SK-N-SH (cell line): ENCODE data around the gene TBC1D5. TPM values are rescaled to one million over a fixed set of nuclear protein-coding genes. Genes with fewer than 3 reads are reported as not detected.

ENCODE experiments used
- CTCF ChIA-PET: fragments of 300-600, 350-600 bp; formaldehyde crosslinking; extraction: SDS; loops from one replicate; lab custom pipeline; 2021; lab: Yijun Ruan, JAX
- POLR2A ChIA-PET: fragments of 350-600 bp; sonication (Branson Sonifier 250); formaldehyde crosslinking; extraction: SDS; loops from one replicate; lab custom pipeline; 2020; ENCODE audit warnings: antibody characterized with exemption, inconsistent platforms; lab: Yijun Ruan, JAX
- DNase-seq: peaks from one replicate; pipeline ENCODE4 v3.0.0; 2012
- H2AFZ ChIP-seq: fragments of 200-600 bp; sonication (generic); 2 replicates; pipeline ENCODE4 v1.8.1; 2016; ENCODE audit warnings: antibody characterized with exemption, mild to moderate bottlenecking, low read depth
- H3F3A ChIP-seq: fragments of 200-600 bp; sonication (generic); replicated peaks from 2 replicates; pipeline ENCODE3; 2016; ENCODE audit warnings: antibody characterized with exemption, mild to moderate bottlenecking; ENCODE audit not compliant: insufficient read depth
- H3K27ac ChIP-seq, 2 experiments: fragments of 200-500 bp in 1 of 2; fragments of 200-600 bp in 1 of 2; sonication (Bioruptor generic) in 1 of 2; sonication (generic), shearing (Covaris generic) in 1 of 2; 2 replicates each; pipeline versions ENCODE4 v1.5.1 to v1.6.1; 2014 to 2016; ENCODE audit warnings: low read depth in 2 of 2, inconsistent platforms in 1 of 2, low read length in 1 of 2, mild to moderate bottlenecking in 1 of 2, mixed read lengths in 1 of 2
- H3K27me3 ChIP-seq: fragments of 200-600 bp; sonication (generic), shearing (Covaris generic); 2 replicates; pipeline ENCODE4 v1.6.1; 2016; ENCODE audit warnings: mixed run types; ENCODE audit not compliant: insufficient read depth
- H3K36me3 ChIP-seq, 2 experiments: fragments of 200-500 bp in 1 of 2; fragments of 200-600 bp in 1 of 2; sonication (Bioruptor generic) in 1 of 2; sonication (generic) in 1 of 2; replicated peaks in 1 of 2; 2 replicates each; pipeline versions ENCODE3 to v1.5.1; 2014 to 2016; ENCODE audit warnings: low read length in 1 of 2, mild to moderate bottlenecking in 1 of 2; ENCODE audit not compliant: insufficient read depth in 2 of 2, control insufficient read depth in 1 of 2
- H3K4me1 ChIP-seq, 2 experiments: fragments of 200-500 bp in 1 of 2; fragments of 200-600 bp in 1 of 2; sonication (Bioruptor generic) in 1 of 2; sonication (generic), shearing (Covaris generic) in 1 of 2; 2 replicates each; pipeline versions ENCODE4 v1.5.1 to v1.6.1; 2014 to 2016; ENCODE audit warnings: low read depth in 1 of 2, low read length in 1 of 2, mixed run types in 1 of 2; ENCODE audit not compliant: insufficient read depth in 2 of 2, control insufficient read depth in 1 of 2
- H3K4me2 ChIP-seq: fragments of 200-600 bp; sonication (generic), shearing (Covaris generic); 2 replicates; pipeline ENCODE4 v1.6.1; 2017; ENCODE audit warnings: mixed run types
- H3K4me3 ChIP-seq, 2 experiments: fragments of 200-500 bp in 1 of 2; fragments of 200-600 bp in 1 of 2; sonication (Bioruptor generic) in 1 of 2; sonication (generic), shearing (Covaris generic) in 1 of 2; 2 replicates each; pipeline versions ENCODE4 v1.5.1 to v1.8.1; 2014 to 2016; ENCODE audit warnings: low read depth in 2 of 2, inconsistent platforms in 1 of 2, low read length in 1 of 2, mild to moderate bottlenecking in 1 of 2, mixed read lengths in 1 of 2, moderate library complexity in 1 of 2
- H3K79me2 ChIP-seq: fragments of 200-600 bp; sonication (generic); 2 replicates; pipeline ENCODE4 v1.8.1; 2017; ENCODE audit warnings: mild to moderate bottlenecking; ENCODE audit not compliant: insufficient read depth
- H3K9ac ChIP-seq: fragments of 200-600 bp; sonication (generic); 2 replicates; pipeline ENCODE4 v1.6.1; 2017; ENCODE audit warnings: mixed run types
- H3K9me2 ChIP-seq: fragments of 200-600 bp; sonication (generic); 2 replicates; pipeline ENCODE4 v1.6.1; 2017; ENCODE audit warnings: mixed run types
- H3K9me3 ChIP-seq: fragments of 200-600 bp; sonication (generic); 2 replicates; pipeline ENCODE4 v1.6.1; 2017; ENCODE audit warnings: mixed run types, mild to moderate bottlenecking, moderate library complexity
- H4K20me1 ChIP-seq: fragments of 200-600 bp; sonication (generic); 2 replicates; pipeline ENCODE4 v1.6.1; 2017; ENCODE audit warnings: mild to moderate bottlenecking, mixed run types; ENCODE audit not compliant: insufficient read depth
- CTCF ChIP-seq: fragments of 200-600 bp; sonication (generic); IDR thresholded peaks from 2 replicates; pipeline ENCODE4 v1.6.1; 2017; ENCODE audit warnings: antibody characterized with exemption, mild to moderate bottlenecking, moderate library complexity
- ELF1 ChIP-seq: IDR thresholded peaks from 2 replicates; pipeline ENCODE4 v1.4.0; 2012
- EP300 ChIP-seq, 2 experiments: IDR thresholded peaks; 2 replicates each; pipeline versions ENCODE4 v1.4.0 to v1.6.1; 2012; ENCODE audit warnings: borderline replicate concordance in 1 of 2, low read depth in 1 of 2, low read length in 1 of 2
- EZH2phosphoT487 ChIP-seq: fragments of 200-600 bp; sonication (generic); IDR thresholded peaks from 2 replicates; pipeline ENCODE4 v1.6.1; 2017; ENCODE audit warnings: low read depth, mixed run types, mild to moderate bottlenecking, antibody characterized with exemption, moderate library complexity, borderline replicate concordance
- GABPA ChIP-seq: IDR thresholded peaks from 2 replicates; pipeline ENCODE4 v1.4.0; 2012; ENCODE audit warnings: low read depth, mild to moderate bottlenecking
- GATA2 ChIP-seq: sonication (generic); formaldehyde crosslinking; IDR thresholded peaks from 2 replicates; pipeline ENCODE4 v1.5.0; 2020; ENCODE audit warnings: mild to moderate bottlenecking, missing genetic modification reagents
- MAX ChIP-seq: IDR thresholded peaks from 2 replicates; pipeline ENCODE4 v1.4.0; 2012; ENCODE audit warnings: low read depth
- NRF1 ChIP-seq: IDR thresholded peaks from 2 replicates; pipeline ENCODE4 v1.6.1; 2012; ENCODE audit warnings: low read depth, mild to moderate bottlenecking, low read length
- PBX3 ChIP-seq: IDR thresholded peaks from 2 replicates; pipeline ENCODE4; 2012
- RAD21 ChIP-seq: IDR thresholded peaks from 2 replicates; pipeline ENCODE4 v1.6.1; 2012; ENCODE audit warnings: mild to moderate bottlenecking, low read length
- RCOR1 ChIP-seq: fragments of 150-350 bp; IDR thresholded peaks from 2 replicates; pipeline ENCODE4 v1.6.1; 2017; ENCODE audit warnings: antibody characterized with exemption, low read length
- REST ChIP-seq: IDR thresholded peaks from 2 replicates; pipeline ENCODE4 v1.6.1; 2012; ENCODE audit warnings: mild to moderate bottlenecking, low read depth, low read length, moderate library complexity
- RFX5 ChIP-seq: IDR thresholded peaks from 2 replicates; pipeline ENCODE4 v1.6.1; 2012; ENCODE audit warnings: mild to moderate bottlenecking, improper control_type of control experiment, low read length
- RXRA ChIP-seq: IDR thresholded peaks from 2 replicates; pipeline ENCODE4 v1.4.0; 2012; ENCODE audit warnings: low read depth, mild to moderate bottlenecking, borderline replicate concordance
- TEAD4 ChIP-seq: IDR thresholded peaks from 2 replicates; pipeline ENCODE4 v1.4.0; 2012; ENCODE audit warnings: mild to moderate bottlenecking, borderline replicate concordance; ENCODE audit not compliant: insufficient read depth
- YY1 ChIP-seq: IDR thresholded peaks from 2 replicates; pipeline ENCODE4 v1.4.0; 2012; ENCODE audit warnings: low read depth, mild to moderate bottlenecking
- WGBS: methylation state at CpG from one replicate; pipeline ENCODE4 v1.1.6; 2017; ENCODE audit warnings: low lambda C conversion rate; 5-methylcytosine and 5-hydroxymethylcytosine counted together
- polyA plus RNA-seq, 3 experiments: library from polyadenylated mRNA; depleted of rRNA; stranded (reverse); fragments of >200 nt; gene quantifications; 2 replicates each; pipeline ENCODE4 v1.2.3, GENCODE V29; 2012

The TBC1D5 gene
- polyA plus RNA-seq, 1 of the 3 experiments (the other 2 are of a cell fraction), result 19.5 TPM

GRCh38 chr3:17770682-17771081, 28.3 kb upstream of the TBC1D5 start:
- Histone ChIP-seq H3K9me3 (no peaks in the 10 kb centered on the region), H3K27me3 (no peaks in the 10 kb centered on the region), H3K27ac (no peak overlapping the region), H3K4me2 (no peak overlapping the region), H3K9ac (no peak overlapping the region), H3K4me1 (no peaks in the 10 kb centered on the region), H3K36me3 (no peaks in the 10 kb centered on the region), H3K4me3 (no peak overlapping the region), H3K9me2 (no peaks in the 10 kb centered on the region), H4K20me1 (no peaks in the 10 kb centered on the region), H3F3A (no peaks in the 10 kb centered on the region), H2AFZ (no peak overlapping the region), H3K79me2 (no peaks in the 10 kb centered on the region)
- CTCF ChIA-PET, result interaction anchor here (0.9 kb wide), 1 partner anchor 25 kb away, joined by 3 read pairs; no protein-coding TSS in a partner anchor
- TF ChIP-seq RXRA (no peak), NRF1 (no peak), RAD21 (no peak), GABPA (no peak), RFX5 (no peak), TEAD4 (no peak)
- DNase-seq, result no peak
- POLR2A ChIA-PET, result no interaction called here

- no peak overlapping the region for H3K9ac ChIP-seq
- no peaks in the 10 kb centered on the region for H4K20me1 ChIP-seq
- no peaks in the 10 kb centered on the region for H3K9me2 ChIP-seq
- H3K9me3 ChIP-seq, result no peaks in the 10 kb centered on the region
- H3F3A ChIP-seq, result no peaks in the 10 kb centered on the region
- no peak overlapping the region for H2AFZ ChIP-seq
- TF ChIP-seq PBX3 (no peak), EP300 (IDR thresholded peaks at IDR 0.05; ENCODE audit: borderline replicate concordance in 1 of 2, low read depth in 1 of 2, low read length in 1 of 2) (no peak), EZH2phosphoT487 (no peak), MAX (no peak), GATA2 (CRISPR knock-in tag) (no peak)
- H3K4me2 ChIP-seq, result no peak overlapping the region
- 73% methylated on average over 9 of the region's 9 CpGs for WGBS
- no peak overlapping the region for H3K27ac ChIP-seq
- no peaks in the 10 kb centered on the region; a peak in 1 of 4 replicates for H3K4me1 ChIP-seq
- H3K27me3 ChIP-seq, result no peaks in the 10 kb centered on the region
- H3K79me2 ChIP-seq, result no peaks in the 10 kb centered on the region
- CTCF ChIA-PET, result no interaction called here
- no peak overlapping the region for H3K4me3 ChIP-seq
- H3K36me3 ChIP-seq, result no peaks in the 10 kb centered on the region
- POLR2A ChIA-PET, result no interaction called here
- no peak for DNase-seq
Observed at GRCh38 chr3:17765819-17766472, 23.5 kb upstream of the TBC1D5 start.

- Histone ChIP-seq H3K9me2 (no peaks in the 10 kb centered on the region), H3K4me3 (no peak overlapping the region), H3F3A (no peaks in the 10 kb centered on the region), H3K4me1 (peaks cover 0 to 3% of the 10 kb centered on the region in 2 experiments; a peak in 1 of 4 replicates), H3K9me3 (no peaks in the 10 kb centered on the region), H3K4me2 (no peak overlapping the region), H4K20me1 (no peaks in the 10 kb centered on the region), H3K27ac (no peak overlapping the region), H3K36me3 (no peaks in the 10 kb centered on the region), H3K27me3 (no peaks in the 10 kb centered on the region), H3K79me2 (no peaks in the 10 kb centered on the region), H2AFZ (no peak overlapping the region), H3K9ac (no peak overlapping the region)
- ChIA-PET CTCF (no interaction called here), POLR2A (no interaction called here)
- no peak for DNase-seq
- 83% methylated on average over 5 of the region's 5 CpGs for WGBS
- TF ChIP-seq YY1, result no peak
- no peak for TF ChIP-seq GATA2 (CRISPR knock-in tag)
- TF ChIP-seq RCOR1, result no peak
- TF ChIP-seq REST, result no peak
- no peak for TF ChIP-seq CTCF
- TF ChIP-seq TEAD4, result no peak
- no peak for TF ChIP-seq ELF1
Observed at GRCh38 chr3:17761563-17761962, 19.1 kb upstream of the TBC1D5 start.
